ENCODE measurements around the gene GKN1. TPM values are rescaled to one million over a fixed set of nuclear protein-coding genes. Genes with fewer than 3 reads are reported as not detected.

Gene GKN1
- polyA plus RNA-seq, 1 donor from 2014 or later, result not detected

- no peaks in the 10 kb centered on the region for H3K36me3 ChIP-seq (ENCODE audit: insufficient read depth, low read length)
- no peak overlapping the region for H3K4me3 ChIP-seq (ENCODE audit: low read length)
These were observed 17.9 kb downstream of the GKN1 start for GRCh38 chr2:68992341-68992740.

GRCh38 chr2:68992933-68993332, 18.5 kb downstream of the GKN1 start:
- Histone ChIP-seq H2AFZ (ENCODE audit: low read depth, low read length) (no peak overlapping the region), H4K20me1 (ENCODE audit: insufficient read depth) (no peaks in the 10 kb centered on the region), H3K4me2 (ENCODE audit: low read length) (no peak overlapping the region), H3K36me3 (ENCODE audit: insufficient read depth, low read length) (no peaks in the 10 kb centered on the region), H3K79me2 (replicated peaks; ENCODE audit: insufficient read depth, low read length) (no peaks in the 10 kb centered on the region), H3K4me3 (ENCODE audit: low read length) (no peak overlapping the region), H3K9ac (ENCODE audit: low read length) (no peak overlapping the region), H3K27ac (ENCODE audit: low read length) (no peak overlapping the region), H3K9me2 (ENCODE audit: insufficient read depth, low read length) (no peaks in the 10 kb centered on the region), H3F3A (ENCODE audit: insufficient read depth, low read length, poor library complexity, severe bottlenecking) (no peaks in the 10 kb centered on the region), H3K27me3 (ENCODE audit: insufficient read depth, low read depth, low read length) (no peaks in the 10 kb centered on the region), H3K9me3 (ENCODE audit: low read length) (no peaks in the 10 kb centered on the region)
- TF ChIP-seq MXI1 (conservative IDR thresholded peaks at IDR 0.05; ENCODE audit: poor library complexity, severe bottlenecking) (no peak), TAF1 (IDR thresholded peaks at IDR 0.05; ENCODE audit: low read depth) (no peak), CTCF (IDR thresholded peaks at IDR 0.05; ENCODE audit: poor library complexity, severe bottlenecking) (no peak), SMC3 (conservative IDR thresholded peaks at IDR 0.05; ENCODE audit: poor library complexity) (no peak), EP300 (conservative IDR thresholded peaks at IDR 0.05; ENCODE audit: poor library complexity, severe bottlenecking) (no peak)

More at GRCh38 chr2:68992341-68992740, 17.9 kb downstream of the GKN1 start:
- Histone ChIP-seq H3K4me2 (ENCODE audit: low read length) (no peak overlapping the region), H2AFZ (ENCODE audit: low read depth, low read length) (no peak overlapping the region), H3F3A (ENCODE audit: insufficient read depth, low read length, poor library complexity, severe bottlenecking) (no peaks in the 10 kb centered on the region), H3K9ac (ENCODE audit: low read length) (no peak overlapping the region), H3K27ac (ENCODE audit: low read length) (no peak overlapping the region), H4K20me1 (ENCODE audit: insufficient read depth) (no peaks in the 10 kb centered on the region), H3K79me2 (replicated peaks; ENCODE audit: insufficient read depth, low read length) (no peaks in the 10 kb centered on the region), H3K27me3 (ENCODE audit: insufficient read depth, low read depth, low read length) (no peaks in the 10 kb centered on the region), H3K9me2 (ENCODE audit: insufficient read depth, low read length) (no peaks in the 10 kb centered on the region), H3K9me3 (ENCODE audit: low read length) (no peaks in the 10 kb centered on the region)
- TF ChIP-seq TAF1 (IDR thresholded peaks at IDR 0.05; ENCODE audit: low read depth), result no peak
- no peak for TF ChIP-seq CTCF (IDR thresholded peaks at IDR 0.05; ENCODE audit: poor library complexity, severe bottlenecking)
- TF ChIP-seq POLR2AphosphoS5 (IDR thresholded peaks at IDR 0.05), result no peak
- TF ChIP-seq RAD21 (conservative IDR thresholded peaks at IDR 0.05), result no peak
- TF ChIP-seq REST (IDR thresholded peaks at IDR 0.05; ENCODE audit: borderline replicate concordance), result no peak
- no peak for TF ChIP-seq EZH2 (IDR thresholded peaks at IDR 0.05; ENCODE audit: borderline replicate concordance, insufficient read depth, low read length, poor library complexity, severe bottlenecking)
- TF ChIP-seq EP300 (conservative IDR thresholded peaks at IDR 0.05; ENCODE audit: poor library complexity, severe bottlenecking), result no peak
- no peak for TF ChIP-seq SMC3 (conservative IDR thresholded peaks at IDR 0.05; ENCODE audit: poor library complexity)
- TF ChIP-seq MXI1 (conservative IDR thresholded peaks at IDR 0.05; ENCODE audit: poor library complexity, severe bottlenecking), result no peak
